H1 (cell line): Measurements from ENCODE around the gene CTSA. TPM values are rescaled to one million over a fixed set of nuclear protein-coding genes. Genes with fewer than 3 reads are reported as not detected.

Experiments used
- CTCF ChIA-PET: fragments of 300-600 bp; sonication (Branson Sonifier 250); formaldehyde crosslinking; loops from one replicate; lab custom pipeline; 2021; ENCODE audit not compliant: partially characterized antibody; lab: Charles Lee
- POLR2A ChIA-PET: fragments of 300-600 bp; sonication (Branson Sonifier 250); formaldehyde crosslinking; loops from one replicate; lab custom pipeline; 2021; ENCODE audit warnings: inconsistent platforms; ENCODE audit not compliant: partially characterized antibody; lab: Charles Lee
- DNase-seq, 2 experiments: peaks; one replicate each; pipeline versions ENCODE4 v3.0.0 to v3.0.0-alpha.2; 2010 to 2022; ENCODE audit warnings: low spot score in 2 of 2, low read depth in 1 of 2, mixed read lengths in 1 of 2
- FAIRE-seq: peaks from 2 replicates; lab custom pipeline; 2011; peaks lifted over from hg19 to GRCh38; lab: Jason Lieb, UNC
- H2AFZ ChIP-seq: 2 replicates; pipeline ENCODE4 v1.8.1; 2012; ENCODE audit warnings: low read length, inconsistent platforms
- H2AK5ac ChIP-seq: 2 replicates; pipeline ENCODE4 v1.6.1; 2013; ENCODE audit warnings: low read depth, low read length
- H2BK120ac ChIP-seq: replicated peaks from 2 replicates; pipeline ENCODE3; 2013; ENCODE audit warnings: low read depth, low read length, inconsistent platforms
- H2BK12ac ChIP-seq: 2 replicates; pipeline ENCODE4 v1.6.1; 2013; ENCODE audit warnings: low read depth, low read length
- H2BK15ac ChIP-seq: 2 replicates; pipeline ENCODE4 v1.6.1; 2013; ENCODE audit warnings: low read length
- H2BK20ac ChIP-seq: 2 replicates; pipeline ENCODE4 v1.6.1; 2013; ENCODE audit warnings: low read length
- H2BK5ac ChIP-seq: 2 replicates; pipeline ENCODE4 v1.6.1; 2013; ENCODE audit warnings: low read depth, low read length
- H3K14ac ChIP-seq: 2 replicates; pipeline ENCODE4 v1.6.1; 2013; ENCODE audit warnings: inconsistent platforms; ENCODE audit not compliant: insufficient read length
- H3K18ac ChIP-seq: 2 replicates; pipeline ENCODE4 v1.6.1; 2013; ENCODE audit warnings: low read length; ENCODE audit errors: extremely low read depth
- H3K23ac ChIP-seq: 2 replicates; pipeline ENCODE4 v1.6.1; 2013; ENCODE audit warnings: inconsistent platforms; ENCODE audit not compliant: insufficient read length
- H3K23me2 ChIP-seq: 2 replicates; pipeline ENCODE4 v1.6.1; 2013; ENCODE audit warnings: low read depth, low read length
- H3K27ac ChIP-seq: 2 replicates; pipeline ENCODE4 v1.6.1; 2011; ENCODE audit warnings: low read depth, low read length, inconsistent platforms
- H3K27me3 ChIP-seq, 4 experiments: replicated peaks in 1 of 4; 1 replicate in 1 of 4; 2 replicates in 3 of 4; pipeline versions ENCODE4 v1.6.1 to v1.8.1; 2011 to 2013; ENCODE audit warnings: low read length in 3 of 4, mild to moderate bottlenecking in 3 of 4, inconsistent platforms in 2 of 4, mixed read lengths in 2 of 4, moderate library complexity in 1 of 4; ENCODE audit not compliant: control insufficient read depth in 3 of 4, insufficient read depth in 3 of 4; ENCODE audit errors: extremely low read depth in 1 of 4
- H3K36me3 ChIP-seq, 4 experiments: 2 replicates each; pipeline versions ENCODE4 v1.6.1 to v1.8.1; 2011 to 2013; ENCODE audit warnings: mild to moderate bottlenecking in 4 of 4, low read length in 3 of 4, moderate library complexity in 2 of 4, control low read depth in 1 of 4, inconsistent platforms in 1 of 4; ENCODE audit not compliant: insufficient read depth in 4 of 4, control insufficient read depth in 2 of 4
- H3K4ac ChIP-seq: replicated peaks from 2 replicates; pipeline ENCODE3; 2013; ENCODE audit warnings: low read length, low read depth, mixed read lengths, inconsistent platforms; ENCODE audit not compliant: insufficient read length
- H3K4me1 ChIP-seq, 4 experiments: replicated peaks in 1 of 4; 1 replicate in 1 of 4; 2 replicates in 3 of 4; pipeline versions ENCODE4 v1.6.1 to v1.8.1; 2011 to 2013; ENCODE audit warnings: low read length in 3 of 4, inconsistent platforms in 2 of 4, mixed read lengths in 1 of 4; ENCODE audit not compliant: insufficient read depth in 4 of 4, control insufficient read depth in 3 of 4
- H3K4me2 ChIP-seq, 2 experiments: 2 replicates each; pipeline versions ENCODE4 v1.6.1 to v1.8.1; 2011 to 2013; ENCODE audit warnings: low read depth in 2 of 2, low read length in 2 of 2, control low read depth in 1 of 2, inconsistent platforms in 1 of 2, mild to moderate bottlenecking in 1 of 2; ENCODE audit not compliant: insufficient read depth in 1 of 2
- H3K4me3 ChIP-seq, 4 experiments: fragments of 200-600, 300-600 bp in 1 of 4; sonication (generic), shearing (Covaris generic), sonication (Bioruptor Twin) in 1 of 4; 2 replicates each; pipeline versions ENCODE4 v1.5.1 to v1.8.1; 2011 to 2016; ENCODE audit warnings: low read length in 4 of 4, low read depth in 3 of 4, control low read depth in 2 of 4, inconsistent platforms in 2 of 4, mild to moderate bottlenecking in 2 of 4, mixed read lengths in 1 of 4, moderate library complexity in 1 of 4; ENCODE audit not compliant: insufficient read depth in 2 of 4; ENCODE audit errors: extremely low read depth in 1 of 4
- H3K56ac ChIP-seq: replicated peaks from 2 replicates; pipeline ENCODE3; 2013; ENCODE audit warnings: low read depth, mild to moderate bottlenecking, mixed read lengths, low read length, inconsistent platforms; ENCODE audit not compliant: insufficient read length
- H3K79me1 ChIP-seq: 2 replicates; pipeline ENCODE4 v1.6.1; 2013; ENCODE audit warnings: low read depth, low read length, control low read depth
- H3K79me2 ChIP-seq, 2 experiments: 2 replicates each; pipeline versions ENCODE4 v1.6.1 to v1.8.1; 2012 to 2013; ENCODE audit warnings: low read length in 2 of 2, mild to moderate bottlenecking in 2 of 2, inconsistent platforms in 1 of 2; ENCODE audit not compliant: insufficient read depth in 2 of 2, control insufficient read depth in 1 of 2
- H3K9ac ChIP-seq, 4 experiments: replicated peaks in 1 of 4; 1 replicate in 1 of 4; 2 replicates in 3 of 4; pipeline versions ENCODE4 v1.6.1 to v1.8.1; 2011 to 2013; ENCODE audit warnings: low read depth in 3 of 4, low read length in 3 of 4, control low read depth in 2 of 4, mild to moderate bottlenecking in 2 of 4, moderate library complexity in 2 of 4, inconsistent platforms in 1 of 4; ENCODE audit errors: extremely low read depth in 1 of 4
- H3K9me3 ChIP-seq, 2 experiments: 2 replicates each; pipeline versions ENCODE4 v1.6.1 to v1.8.1; 2012 to 2013; ENCODE audit warnings: mild to moderate bottlenecking in 2 of 2, moderate library complexity in 2 of 2, control low read depth in 1 of 2, inconsistent platforms in 1 of 2, low read depth in 1 of 2, low read length in 1 of 2, mixed read lengths in 1 of 2; ENCODE audit not compliant: insufficient read depth in 2 of 2
- H4K20me1 ChIP-seq, 2 experiments: replicated peaks in 1 of 2; 2 replicates each; pipeline versions ENCODE3 to v1.8.1; 2011 to 2013; ENCODE audit warnings: inconsistent platforms in 2 of 2, low read length in 2 of 2, mild to moderate bottlenecking in 1 of 2; ENCODE audit not compliant: insufficient read depth in 2 of 2, control insufficient read depth in 1 of 2
- H4K5ac ChIP-seq: 2 replicates; pipeline ENCODE4 v1.6.1; 2013; ENCODE audit warnings: low read length, low read depth, mixed read lengths, inconsistent platforms; ENCODE audit not compliant: insufficient read length
- H4K8ac ChIP-seq: 2 replicates; pipeline ENCODE4 v1.8.0; 2013; ENCODE audit warnings: mild to moderate bottlenecking, moderate library complexity, low read length, inconsistent platforms; ENCODE audit not compliant: insufficient read depth; ENCODE audit errors: extremely low read depth
- H4K91ac ChIP-seq: replicated peaks from 2 replicates; pipeline ENCODE3; 2013; ENCODE audit warnings: low read length, mixed read lengths, inconsistent platforms; ENCODE audit not compliant: insufficient read length
- EGR1 ChIP-seq: IDR thresholded peaks from 2 replicates; pipeline ENCODE4 v1.6.1; 2011; ENCODE audit warnings: low read depth, low read length, borderline replicate concordance
- EP300 ChIP-seq, 2 experiments: IDR thresholded peaks; 1 replicate in 1 of 2; 2 replicates in 1 of 2; pipeline ENCODE4 v1.6.1; 2011 to 2012; ENCODE audit warnings: low read depth in 2 of 2, low read length in 2 of 2, mild to moderate bottlenecking in 2 of 2, borderline replicate concordance in 1 of 2, inconsistent platforms in 1 of 2, moderate library complexity in 1 of 2
- NANOG ChIP-seq: IDR thresholded peaks from 2 replicates; pipeline ENCODE4 v1.6.1; 2011; ENCODE audit warnings: low read length, low read depth, mild to moderate bottlenecking, inconsistent platforms; ENCODE audit not compliant: insufficient read depth, poor library complexity, severe bottlenecking
- SP1 ChIP-seq: IDR thresholded peaks from 2 replicates; pipeline ENCODE4 v1.6.1; 2011; ENCODE audit warnings: low read depth, low read length
- WGBS, 2 experiments: shearing (Covaris generic) in 1 of 2; methylation state at CpG; one replicate each; pipeline versions ENCODE4 v1.1.6 to v1.1.7; 2013 to 2015; ENCODE audit warnings: low lambda C conversion rate in 2 of 2, mixed read lengths in 2 of 2, inconsistent platforms in 1 of 2, low coverage in 1 of 2, missing lambda C conversion rate in 1 of 2; ENCODE audit not compliant: insufficient replicate concordance in 2 of 2, insufficient coverage in 1 of 2, insufficient read length in 1 of 2; ENCODE audit errors: extremely low coverage in 1 of 2, missing lambda C conversion rate in 1 of 2; 5-methylcytosine and 5-hydroxymethylcytosine counted together
- polyA plus RNA-seq, 7 experiments: library from polyadenylated mRNA; depleted of rRNA in 3 of 7; stranded (reverse) in 5 of 7; unstranded in 2 of 7; fragments of >200 nt in 5 of 7; fragments of 200-250 nt in 2 of 7; gene quantifications; 1 replicate in 5 of 7; 2 replicates in 1 of 7; 4 replicates in 1 of 7; pipeline versions ENCODE4 v1.2.1 to v1.2.3, GENCODE V29; 2011 to 2013; ENCODE audit warnings: missing spikeins in 2 of 7, mixed read lengths in 2 of 7
- total RNA-seq: library from RNA; stranded (reverse); fragmentation: NEBNext Ultra II Directional; extraction: Animal tissue kit (Norgen Biotek cat#: 25700); gene quantifications from 2 replicates; pipeline ENCODE4 v1.2.1, GENCODE V29; 2021

Gene CTSA
- total and polyA plus RNA-seq, 2 of the 8 experiments (the other 6 are each of a cell fraction or from before 2014, with no cell fraction given) = 49.7 to 74.0 TPM

GRCh38 chr20:45853484-45853883, 37.7 kb upstream of the CTSA start:
- Histone ChIP-seq H3K36me3 (peaks cover 0 to 19% (median 0%) of the 10 kb centered on the region in 4 experiments; a peak in 3 of 8 replicates), H3K4me3 (peak overlapping the region in 1 of 4 experiments; percentile 44; a peak in 2 of 8 replicates), H4K20me1 (no peaks in the 10 kb centered on the region), H2AK5ac (no peak overlapping the region), H2BK12ac (no peak overlapping the region), H2BK15ac (no peak overlapping the region), H2AFZ (no peak overlapping the region), H3K79me1 (no peaks in the 10 kb centered on the region; the same call in 1 of the 2 replicates), H3K4ac (no peak overlapping the region), H3K4me2 (peak overlapping the region; percentile 54 to 74), H3K9me3 (no peaks in the 10 kb centered on the region), H3K23me2 (peaks cover 8% of the 10 kb centered on the region; the same call in 1 of the 2 replicates), H3K4me1 (peaks cover 4 to 16% (median 13%) of the 10 kb centered on the region in 4 experiments), H3K23ac (no peak overlapping the region), H2BK20ac (peak overlapping the region; percentile 88; the same call in 1 of the 2 replicates), H3K14ac (no peak overlapping the region), H2BK120ac (no peak overlapping the region), H2BK5ac (peak overlapping the region; percentile 94; the same call in 1 of the 2 replicates), H3K27ac (no peak overlapping the region), H4K91ac (no peak overlapping the region), H3K79me2 (peaks cover 0 to 23% of the 10 kb centered on the region in 2 experiments; a peak in 2 of 4 replicates), H3K9ac (no peak overlapping the region), H3K18ac (peak overlapping the region; percentile 84; the same call in 1 of the 2 replicates), H4K8ac (no peak overlapping the region), H3K56ac (no peak overlapping the region), H3K27me3 (no peaks in the 10 kb centered on the region), H4K5ac (peak overlapping the region; percentile 73)
- DNase-seq (peak in 1 of 2 experiments; percentile 49), FAIRE-seq (no peak)
- ChIA-PET POLR2A (interaction anchor here (0.9 to 9.9 kb wide), 11 partner anchors 14 to 99 kb away, joined by 3 to 178 read pairs (median 4); partner anchors contain the start of genes PCIF1, SNX21 and ZSWIM1), CTCF (interaction anchor here (1.1 to 1.6 kb wide), 4 partner anchors 13 to 54 kb away, joined by 3 to 8 read pairs (median 6); no protein-coding TSS in a partner anchor)
- WGBS, 2 experiments = 7% methylated on average over 2 of the region's 2 CpGs; no CpG with 5 or more reads in 1 of the 2 experiments
- TF ChIP-seq NANOG = peak; percentile 88
- 0 out of 2 replicates have a peak, but pooled peaks have one; percentile 52 for TF ChIP-seq SP1
- peak; percentile 84; the same call in 1 of the 2 replicates for TF ChIP-seq EGR1
- TF ChIP-seq EP300 (IDR thresholded peaks at IDR 0.05; ENCODE audit: borderline replicate concordance in 1 of 2, low read depth in 2 of 2, low read length in 2 of 2) = peak in 1 of 2 experiments; percentile 56; a peak in 1 of 3 replicates
